H7 (cell line): ENCODE results near the gene KLK2. TPM values are rescaled to one million over a fixed set of nuclear protein-coding genes. Genes with fewer than 3 reads are reported as not detected.
"Not testable (repeated sequence)": the region's sequence is repeated elsewhere in the genome, so short reads cannot be mapped to it uniquely, and the experiment has no call there.

ENCODE experiments used
- DNase-seq: peaks from one replicate; pipeline ENCODE4 v3.0.0; 2012
- H3K27me3 ChIP-seq: 2 replicates; pipeline ENCODE4 v1.6.0; 2011; ENCODE audit warnings: mild to moderate bottlenecking, low read length; ENCODE audit not compliant: control insufficient read depth, insufficient read depth
- H3K36me3 ChIP-seq: replicated peaks from 2 replicates; pipeline ENCODE4 v1.5.1; 2011; ENCODE audit warnings: low read length; ENCODE audit not compliant: control insufficient read depth, insufficient read depth
- H3K4me3 ChIP-seq: 2 replicates; pipeline ENCODE4 v1.5.1; 2011; ENCODE audit warnings: low read depth, mild to moderate bottlenecking, control low read depth, low read length, moderate library complexity; ENCODE audit not compliant: insufficient read depth
- total RNA-seq: library from RNA; depleted of rRNA; stranded (reverse); fragments of >200 nt; shearing (Covaris generic); gene quantifications from 2 replicates; pipeline ENCODE4 v1.2.3, GENCODE V29; 2014

The KLK2 gene
- total RNA-seq, 1 experiment from 2014 or later: not detected

GRCh38 chr19:50893047-50893736 is 20.0 kb downstream of the KLK2 start:
- Histone ChIP-seq H3K36me3 (no peaks in the 10 kb centered on the region), H3K27me3 (no peaks in the 10 kb centered on the region; the same call in 1 of the 2 replicates), H3K4me3 (no peak overlapping the region)
- peak; percentile 54 for DNase-seq

GRCh38 chr19:50894478-50895356 is 21.5 kb downstream of the KLK2 start:
- DNase-seq: no peak
- H3K4me3 ChIP-seq: no peak overlapping the region
- H3K36me3 ChIP-seq: no peaks in the 10 kb centered on the region
- no peaks in the 10 kb centered on the region; the same call in 1 of the 2 replicates for H3K27me3 ChIP-seq

- H3K36me3 ChIP-seq, H3K27me3 ChIP-seq, DNase-seq, H3K4me3 ChIP-seq: not testable (repeated sequence)
Measured at GRCh38 chr19:50896089-50896590, 22.9 kb downstream of the KLK2 start.

GRCh38 chr19:50896591-50897190 is 23.5 kb downstream of the KLK2 start:
- Histone ChIP-seq H3K27me3 (no peaks in the 10 kb centered on the region; the same call in 1 of the 2 replicates), H3K4me3 (no peak overlapping the region), H3K36me3 (no peaks in the 10 kb centered on the region)
- DNase-seq: no peak

- H3K36me3 ChIP-seq: no peaks in the 10 kb centered on the region
- H3K27me3 ChIP-seq: no peaks in the 10 kb centered on the region; the same call in 1 of the 2 replicates
- no peak for DNase-seq
Measured at GRCh38 chr19:50897191-50897607, 24.0 kb downstream of the KLK2 start.

GRCh38 chr19:50897612-50898011 is 24.4 kb downstream of the KLK2 start:
- Histone ChIP-seq H3K27me3 (no peaks in the 10 kb centered on the region; the same call in 1 of the 2 replicates), H3K4me3 (no peak overlapping the region), H3K36me3 (no peaks in the 10 kb centered on the region)
- DNase-seq: no peak

More at GRCh38 chr19:50897191-50897607, 24.0 kb downstream of the KLK2 start:
- H3K4me3 ChIP-seq: no peak overlapping the region

GRCh38 chr19:50898018-50898417 is 24.8 kb downstream of the KLK2 start:
- Histone ChIP-seq H3K36me3 (no peaks in the 10 kb centered on the region), H3K4me3 (no peak overlapping the region), H3K27me3 (no peaks in the 10 kb centered on the region; the same call in 1 of the 2 replicates)
- DNase-seq: no peak

GRCh38 chr19:50899569-50899968 is 26.3 kb downstream of the KLK2 start:
- no peak overlapping the region for H3K4me3 ChIP-seq
- no peaks in the 10 kb centered on the region; the same call in 1 of the 2 replicates for H3K27me3 ChIP-seq
- H3K36me3 ChIP-seq: no peaks in the 10 kb centered on the region
- DNase-seq: no peak

- H3K27me3 ChIP-seq: peaks cover 3% of the 10 kb centered on the region
- no peak for DNase-seq
- no peaks in the 10 kb centered on the region for H3K36me3 ChIP-seq
Measured at GRCh38 chr19:50902640-50903039, 29.4 kb downstream of the KLK2 start.

GRCh38 chr19:50906217-50906616 is 33.0 kb downstream of the KLK2 start:
- Histone ChIP-seq H3K4me3 (no peak overlapping the region), H3K36me3 (no peaks in the 10 kb centered on the region), H3K27me3 (peaks cover 26% of the 10 kb centered on the region)
- peak; percentile 88 for DNase-seq

More at GRCh38 chr19:50902640-50903039, 29.4 kb downstream of the KLK2 start:
- H3K4me3 ChIP-seq: no peak overlapping the region

- no peak overlapping the region for H3K4me3 ChIP-seq
- peak; percentile 28 for DNase-seq
- no peaks in the 10 kb centered on the region for H3K36me3 ChIP-seq
- peaks cover 46% of the 10 kb centered on the region for H3K27me3 ChIP-seq
Measured at GRCh38 chr19:50908336-50908735, 35.1 kb downstream of the KLK2 start.

- Histone ChIP-seq H3K36me3 (no peaks in the 10 kb centered on the region), H3K4me3 (peak overlapping the region; percentile 41), H3K27me3 (peaks cover 50% of the 10 kb centered on the region)
- peak; percentile 99 for DNase-seq
Measured at GRCh38 chr19:50909240-50910070, 36.2 kb downstream of the KLK2 start.

GRCh38 chr19:50910722-50911121 is 37.5 kb downstream of the KLK2 start:
- no peak overlapping the region for H3K4me3 ChIP-seq
- peaks cover 51% of the 10 kb centered on the region for H3K27me3 ChIP-seq
- no peak for DNase-seq
- H3K36me3 ChIP-seq: no peaks in the 10 kb centered on the region
